Activated CD8-positive, alpha-beta memory T cell treated with anti-CD3 and anti-CD28 coated beads for 1 hour (primary cell): ENCODE data around the gene POLDIP3.
"Not testable (repeated sequence)": the region's sequence is repeated elsewhere in the genome, so short reads cannot be mapped to it uniquely, and the experiment has no call there.

ENCODE experiments used
- DNase-seq, 2 donors: peaks; one replicate each; pipeline ENCODE4 v3.0.0-alpha.2; 2020; ENCODE audit warnings: low read depth in 1 of 2; ENCODE audit errors: extremely low read depth in 1 of 2

POLDIP3 gene

DNA sequence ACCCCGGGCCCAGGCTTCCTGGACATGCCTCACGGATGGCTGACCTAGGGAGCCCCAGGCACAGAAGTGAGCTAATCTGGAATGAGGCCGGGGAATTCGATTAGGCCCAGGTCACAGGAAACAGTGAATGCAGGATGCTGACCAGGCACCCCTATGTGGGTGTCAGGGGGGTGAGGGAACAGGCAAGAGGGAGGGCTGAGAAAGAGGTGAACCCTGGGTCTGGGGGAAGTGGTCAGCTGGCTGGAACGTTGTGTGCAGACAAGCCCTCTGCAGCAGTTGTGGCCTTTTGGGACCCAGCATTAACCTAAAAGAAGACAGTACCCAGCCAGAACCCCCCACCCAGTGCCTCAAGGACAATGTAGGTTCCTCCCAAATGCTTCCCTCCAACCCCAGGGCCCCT lies 52.8 kb downstream of the POLDIP3 start:
- DNase-seq, result no peak

DNA sequence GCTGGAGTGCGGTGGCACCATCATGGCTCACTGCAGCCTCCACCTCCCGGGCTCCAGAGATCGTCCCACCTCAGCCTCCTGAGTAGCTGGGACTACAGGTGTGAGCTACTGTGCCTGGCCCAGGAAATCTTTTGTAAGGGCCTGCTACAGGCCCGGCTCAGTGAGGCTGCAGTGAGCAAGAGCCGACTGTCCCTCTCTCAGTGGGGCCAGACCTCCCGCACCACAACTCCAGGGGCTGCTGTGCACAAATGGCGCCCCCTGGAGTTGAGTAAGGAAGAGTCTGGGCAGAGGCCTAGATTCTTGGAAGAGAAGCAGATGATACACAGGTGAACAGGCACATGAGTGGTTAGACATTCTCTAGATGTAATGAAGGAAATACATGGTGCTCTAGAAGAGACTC lies 53.9 kb downstream of the POLDIP3 start:
- no peak for DNase-seq

DNA sequence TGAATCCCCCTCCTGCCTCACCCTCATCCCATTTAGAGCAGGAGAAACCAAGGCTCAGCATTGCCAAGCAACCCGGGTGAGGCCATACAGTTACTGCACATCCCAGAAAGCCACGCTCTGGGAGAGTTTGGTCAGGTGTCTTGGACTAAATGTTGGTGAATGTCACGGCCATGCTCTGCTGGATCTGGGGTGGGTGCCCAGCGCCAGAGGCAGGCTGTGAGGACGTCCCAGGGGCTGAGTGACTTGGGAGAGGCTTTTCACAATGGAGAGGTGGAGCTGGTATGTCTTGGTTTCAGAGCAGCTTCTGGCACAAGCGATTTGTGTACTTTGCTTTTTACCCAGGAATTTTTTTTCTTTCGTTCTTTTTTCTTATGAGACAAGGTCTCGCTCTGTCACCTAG lies 54.3 kb downstream of the POLDIP3 start:
- DNase-seq, result no peak

DNA sequence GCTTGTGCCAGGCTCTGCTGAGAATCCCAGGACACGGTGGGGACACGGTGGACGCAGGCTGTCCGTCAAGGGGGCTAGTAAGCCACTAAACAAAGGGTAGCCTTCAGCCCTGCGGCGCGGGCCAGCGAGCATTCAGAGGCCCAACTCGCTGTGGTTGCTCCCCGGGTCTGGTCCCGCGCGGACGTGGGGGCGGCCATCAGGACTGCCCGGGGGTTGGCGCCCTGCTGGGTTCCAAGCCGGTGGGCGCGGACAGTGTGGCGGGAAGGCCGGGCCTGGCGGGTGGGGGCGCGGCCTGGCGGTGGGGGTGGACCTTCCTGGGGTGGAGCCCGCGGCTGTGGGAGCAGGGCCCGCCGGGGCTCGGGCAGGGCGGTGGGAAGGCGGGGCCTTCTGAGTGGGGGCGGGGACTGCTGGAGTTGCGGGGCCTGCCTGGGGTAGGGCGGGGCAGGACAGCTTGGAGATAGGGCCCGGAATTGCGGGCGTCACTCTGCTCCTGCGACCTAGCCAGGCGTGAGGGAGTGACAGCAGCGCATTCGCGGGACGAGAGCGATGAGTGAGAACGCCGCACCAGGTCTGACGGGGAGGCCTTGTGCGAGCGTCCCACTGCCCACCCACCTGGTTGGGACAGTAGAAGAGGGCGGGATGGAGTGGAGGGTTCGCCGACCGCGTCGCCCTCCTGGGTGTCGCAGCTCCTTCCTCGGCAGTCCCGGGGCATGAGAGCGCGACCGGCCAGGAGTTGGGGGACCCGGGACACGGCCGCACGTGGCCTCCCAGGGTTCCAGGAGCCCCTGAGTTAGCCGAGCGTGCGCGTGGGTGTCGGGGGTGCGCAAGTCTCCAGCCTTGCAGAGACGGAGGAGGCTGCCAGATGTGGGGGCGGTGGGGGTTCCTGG lies 61.0 kb downstream of the POLDIP3 start, which contains the start of gene SERHL2:
Gene SERHL2 (plus strand): TSS at position 482 of the 887 bp plus-strand sequence. CDS start 65 bp downstream, at position 547.
- peak; percentile 60 to 62 for DNase-seq

DNA sequence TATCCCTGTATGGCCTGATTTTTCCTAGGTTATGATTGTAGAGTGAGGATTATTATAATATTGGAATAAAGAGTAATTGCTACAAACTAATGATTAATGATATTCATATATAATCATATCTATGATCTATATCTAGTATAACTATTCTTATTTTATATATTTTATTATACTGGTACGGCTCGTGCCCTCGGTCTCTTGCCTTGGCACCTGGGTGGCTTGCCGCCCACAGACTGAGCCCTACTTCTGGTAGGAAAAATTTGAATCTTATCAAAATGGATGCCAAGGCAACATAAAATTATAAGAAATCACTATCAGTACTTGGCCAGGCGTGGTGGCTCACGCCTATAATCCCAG lies 62.4 kb downstream of the POLDIP3 start:
- DNase-seq, result not testable (repeated sequence)

DNA sequence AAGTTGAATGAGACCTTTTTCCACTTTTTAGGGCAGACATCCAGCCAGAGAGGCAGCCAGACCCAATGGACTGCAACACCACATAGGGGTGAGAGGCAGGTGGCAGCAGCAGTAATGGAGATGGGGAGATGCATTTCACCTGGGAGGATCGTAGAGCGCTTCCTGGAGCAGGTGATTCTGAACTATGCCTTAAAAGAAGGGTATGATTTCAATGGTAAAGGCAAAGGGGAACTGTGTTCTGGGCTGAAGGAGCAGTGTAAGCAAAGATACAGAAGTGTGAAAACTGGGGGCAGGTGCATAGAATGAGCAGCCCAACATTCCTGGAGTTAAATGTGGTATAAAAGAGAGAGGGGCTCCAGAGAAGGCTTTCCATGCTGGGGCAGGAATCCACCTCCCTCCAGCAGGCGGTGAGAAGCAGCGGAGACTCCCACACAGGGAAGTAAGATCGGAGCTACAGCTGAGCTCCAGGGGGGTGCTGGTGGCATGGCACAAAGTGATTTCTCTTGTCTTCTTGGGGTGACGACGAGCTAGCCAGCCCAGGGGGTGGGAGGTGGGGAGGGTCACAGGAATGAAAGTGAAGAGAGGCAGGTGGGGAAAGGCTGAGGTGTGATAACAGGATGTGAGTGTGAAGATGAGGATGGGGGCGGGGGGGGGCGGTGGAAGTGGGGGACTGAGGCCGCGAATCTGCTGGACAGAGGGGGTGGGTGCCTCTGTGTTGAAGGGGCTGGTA lies 65.2 kb downstream of the POLDIP3 start:
- no peak for DNase-seq

DNA sequence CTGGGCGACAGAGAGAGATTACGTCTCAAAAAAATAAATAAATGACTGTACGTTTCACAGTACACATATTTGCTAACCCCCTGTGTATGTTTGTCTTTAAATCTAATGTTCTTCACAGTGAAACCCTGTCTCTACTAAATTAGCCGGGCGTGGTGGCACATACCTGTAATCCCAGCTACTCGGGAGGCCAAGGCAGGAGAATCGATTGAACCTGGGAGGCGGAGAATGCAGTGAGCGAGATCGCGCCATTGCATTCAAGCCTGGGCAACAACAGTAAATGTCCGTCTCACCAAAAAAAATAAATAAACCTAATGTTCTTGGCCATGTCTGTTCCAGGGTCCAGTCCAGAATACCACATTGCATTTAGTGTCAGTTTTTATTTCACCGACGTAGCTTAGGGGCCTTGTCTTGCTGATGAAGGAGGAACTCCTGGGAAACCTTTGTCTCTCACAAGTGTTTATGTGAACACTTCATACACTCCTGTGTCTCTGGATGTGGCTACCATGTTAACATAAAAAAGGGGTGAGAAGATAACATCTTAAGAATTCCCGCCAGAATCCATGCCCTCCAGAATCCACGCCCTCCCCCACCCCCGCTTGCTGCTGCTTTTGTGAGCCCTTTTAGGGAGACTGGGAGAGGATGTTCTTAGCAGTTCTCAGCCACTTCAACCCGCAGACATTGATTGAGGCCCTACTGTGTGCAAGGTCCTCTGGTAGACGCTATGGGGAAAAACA lies 65.9 kb downstream of the POLDIP3 start:
- DNase-seq, result no peak

DNA sequence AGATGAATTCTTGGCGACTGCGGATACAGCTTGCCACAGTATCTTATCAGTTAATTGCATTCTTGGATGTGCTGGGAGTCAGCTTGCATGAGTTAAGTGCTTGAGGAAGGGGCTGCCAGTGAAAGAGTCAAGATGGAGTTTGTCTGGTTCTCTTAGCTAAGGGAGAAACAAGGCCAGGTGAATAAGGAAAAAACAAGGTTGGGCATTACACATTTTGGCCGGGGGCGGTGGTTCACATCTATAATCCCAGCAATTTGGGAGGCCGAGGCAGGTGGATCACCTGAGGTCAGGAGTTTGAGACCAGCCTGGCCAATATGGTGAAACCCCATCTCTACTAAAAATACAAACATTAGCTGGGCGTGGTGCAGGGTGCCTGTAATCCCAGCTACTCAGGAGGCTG lies 66.6 kb downstream of the POLDIP3 start:
- not testable (repeated sequence) for DNase-seq

DNA sequence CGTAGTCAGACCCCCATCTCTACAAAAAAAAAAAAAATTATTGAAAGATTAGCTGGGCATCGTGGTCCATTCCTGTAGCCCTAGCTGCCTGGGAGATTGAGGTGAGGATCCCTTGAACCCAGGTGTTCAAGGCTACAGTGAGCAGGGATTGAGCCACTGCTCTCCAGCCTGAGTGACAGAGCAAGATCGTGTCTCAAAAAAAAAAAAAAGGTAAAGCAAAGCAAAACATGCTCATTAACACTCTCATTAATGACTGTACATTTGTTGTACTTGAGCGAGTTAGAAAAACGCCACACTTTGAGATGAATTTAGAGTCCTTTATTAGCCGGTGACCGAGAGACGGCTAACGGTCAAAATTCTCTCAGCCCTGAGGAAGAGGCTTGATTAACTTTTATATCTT lies 67.1 kb downstream of the POLDIP3 start:
- DNase-seq, result no peak

DNA sequence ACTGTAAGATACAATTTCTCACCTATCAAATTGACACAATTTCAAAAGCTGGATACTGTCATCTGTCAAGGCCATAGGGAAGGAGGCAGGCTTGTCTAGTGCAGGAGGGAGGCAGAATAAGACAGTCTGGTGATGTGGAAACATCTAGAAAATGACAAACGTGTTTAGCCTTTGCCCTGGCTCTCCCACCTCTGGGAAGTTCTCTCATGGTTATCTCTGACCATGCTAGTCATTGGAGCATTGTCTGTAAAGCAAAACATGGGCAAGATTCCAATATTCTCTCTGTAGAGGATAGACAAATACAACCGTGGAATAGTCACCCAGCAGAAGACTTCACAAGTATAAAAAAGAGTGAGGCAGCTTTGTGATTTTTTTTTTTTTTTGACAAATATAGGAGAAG lies 70.0 kb downstream of the POLDIP3 start:
- no peak for DNase-seq

DNA sequence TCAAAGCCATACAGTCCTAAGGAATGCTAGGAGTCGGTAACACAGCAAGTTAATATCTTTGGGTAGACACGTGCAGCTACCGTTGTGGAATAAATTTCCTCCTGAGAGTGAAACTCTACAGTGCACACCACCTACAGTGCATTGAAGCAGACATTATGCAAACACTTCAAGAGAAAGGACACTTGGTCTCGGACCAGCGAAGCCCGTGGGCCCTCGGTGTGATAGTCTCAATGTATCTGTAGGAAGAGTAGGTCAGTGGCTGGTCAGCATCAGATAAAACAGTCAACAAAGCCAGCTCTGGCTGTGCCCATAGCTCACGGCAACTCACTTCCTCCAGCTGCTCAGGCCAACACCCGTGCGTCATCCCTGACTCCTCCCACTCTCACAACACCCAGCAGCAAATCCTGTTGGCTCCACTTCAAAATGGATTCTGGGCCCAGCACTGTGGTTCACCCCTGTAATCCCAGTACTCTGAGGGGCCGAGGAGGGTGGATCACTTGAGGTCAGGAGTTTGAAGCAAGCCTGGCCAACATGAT lies 75.4 kb downstream of the POLDIP3 start:
- DNase-seq, result not testable (repeated sequence)

DNA sequence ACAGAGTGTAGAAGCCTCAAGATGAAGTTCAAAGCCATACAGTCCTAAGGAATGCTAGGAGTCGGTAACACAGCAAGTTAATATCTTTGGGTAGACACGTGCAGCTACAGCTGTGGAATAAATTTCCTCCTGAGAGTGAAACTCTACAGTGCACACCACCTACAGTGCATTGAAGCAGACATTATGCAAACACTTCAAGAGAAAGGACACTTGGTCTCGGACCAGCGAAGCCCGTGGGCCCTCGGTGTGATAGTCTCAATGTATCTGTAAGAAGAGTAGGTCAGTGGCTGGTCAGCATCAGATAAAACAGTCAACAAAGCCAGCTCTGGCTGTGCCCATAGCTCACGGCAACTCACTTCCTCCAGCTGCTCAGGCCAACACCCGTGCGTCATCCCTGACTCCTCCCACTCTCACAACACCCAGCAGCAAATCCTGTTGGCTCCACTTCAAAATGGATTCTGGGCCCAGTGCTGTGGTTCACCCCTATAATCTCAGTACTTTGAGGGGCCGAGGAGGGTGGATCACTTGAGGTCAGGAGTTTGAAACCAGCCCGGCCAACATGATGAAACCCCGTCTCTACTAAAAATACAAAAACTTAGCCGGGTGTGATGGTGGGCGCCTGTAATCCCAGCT lies 77.4 kb downstream of the POLDIP3 start:
- DNase-seq, result not testable (repeated sequence)

DNA sequence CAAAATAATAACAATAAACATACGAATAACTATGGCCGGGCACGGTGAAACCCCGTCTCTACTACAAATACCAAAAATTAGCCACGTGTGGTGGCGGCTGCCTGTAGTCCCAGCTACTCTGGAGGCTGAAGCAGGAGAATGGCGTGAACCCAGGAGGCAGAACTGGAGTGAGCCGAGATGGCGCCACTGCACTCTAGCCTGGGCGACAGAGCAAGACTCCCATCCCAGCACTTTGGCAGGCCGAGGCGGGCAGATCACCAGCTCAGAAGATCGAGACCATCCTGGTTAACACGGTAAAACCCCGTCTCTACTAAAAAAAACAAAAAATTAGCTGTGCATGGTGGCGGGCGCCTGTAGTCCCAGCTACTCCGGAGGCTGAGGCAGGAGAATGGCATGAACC lies 78.0 kb downstream of the POLDIP3 start:
- not testable (repeated sequence) for DNase-seq

DNA sequence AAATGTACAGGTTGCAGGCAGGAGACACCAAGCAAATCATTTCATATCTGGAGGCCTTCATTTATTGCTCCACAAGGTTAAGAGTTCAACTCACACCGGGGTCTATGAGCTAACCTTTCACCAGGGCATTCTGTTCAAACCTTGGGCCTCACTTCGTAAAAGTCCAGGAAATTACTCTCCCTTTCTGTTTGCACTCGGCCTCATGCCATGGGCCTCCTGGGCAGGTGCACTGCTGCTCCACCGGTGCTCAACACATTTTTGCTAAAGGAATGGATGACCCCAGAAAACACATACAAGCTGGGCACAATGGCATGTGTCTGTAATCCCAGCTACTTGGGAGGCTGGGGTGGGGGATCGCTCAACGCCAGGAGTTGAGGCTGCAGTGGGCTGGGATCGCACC lies 78.5 kb downstream of the POLDIP3 start:
- DNase-seq, result no peak

DNA sequence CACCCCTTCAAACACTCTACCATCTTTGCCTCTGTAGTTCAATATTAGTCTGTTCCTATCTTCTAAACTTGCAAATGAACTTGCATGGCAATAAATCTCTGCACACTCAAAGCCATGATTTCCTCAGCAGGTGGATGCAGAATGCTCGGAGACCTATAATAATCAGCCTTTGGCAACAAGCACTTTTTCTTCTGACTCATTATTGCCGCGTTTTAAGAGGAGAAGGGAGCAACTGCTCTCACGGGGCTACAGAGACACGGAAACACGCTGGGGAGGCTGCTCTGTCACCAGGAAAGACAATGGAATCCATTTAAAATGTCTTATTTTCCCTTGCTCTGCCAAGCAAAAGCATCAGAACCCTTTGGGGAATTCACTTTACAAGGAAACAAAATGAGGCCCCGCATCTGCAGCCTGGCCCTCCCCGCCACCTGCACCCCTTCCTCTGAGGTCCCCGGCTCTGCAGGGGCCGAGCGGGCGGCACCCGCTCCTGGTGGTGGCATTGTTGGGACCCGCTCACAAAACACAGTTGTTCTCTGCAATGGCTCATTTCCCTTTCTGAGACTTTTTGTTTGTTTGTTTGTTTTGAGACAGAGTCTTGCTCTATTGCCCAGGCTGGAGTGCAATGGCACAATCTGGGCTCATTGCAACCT lies 79.5 kb downstream of the POLDIP3 start:
- not testable (repeated sequence) for DNase-seq
